GM21723 (cell line): ENCODE results near the gene CD68.
"Not testable (repeated sequence)": the region's sequence is repeated elsewhere in the genome, so short reads cannot be mapped to it uniquely, and the experiment has no call there.

Source experiments
- ATAC-seq: cut with Tn5 transposase; IDR thresholded peaks from one replicate; pipeline ENCODE4 v1.9.1; 2021; ENCODE audit warnings: mild to moderate bottlenecking, moderate library complexity; ENCODE audit not compliant: unreplicated experiment

CD68 gene

DNA sequence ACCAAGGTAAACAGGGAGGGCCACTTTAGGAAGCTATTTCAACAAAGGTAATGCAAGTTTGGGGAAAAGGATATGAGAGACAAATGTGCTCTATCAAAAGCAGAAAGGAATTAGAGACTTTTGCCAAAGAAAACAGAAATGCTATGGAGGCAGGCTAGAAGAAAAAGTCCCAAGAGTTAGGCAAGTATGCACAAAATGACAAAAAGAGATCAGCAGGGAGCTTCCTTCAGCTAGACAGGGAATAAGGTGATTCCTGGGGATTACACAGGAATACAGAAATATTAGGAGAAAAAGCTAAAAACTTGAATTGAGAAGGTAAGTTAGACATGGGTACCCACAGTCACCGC lies 32.8 kb downstream of the CD68 start:
- no peak for ATAC-seq

DNA sequence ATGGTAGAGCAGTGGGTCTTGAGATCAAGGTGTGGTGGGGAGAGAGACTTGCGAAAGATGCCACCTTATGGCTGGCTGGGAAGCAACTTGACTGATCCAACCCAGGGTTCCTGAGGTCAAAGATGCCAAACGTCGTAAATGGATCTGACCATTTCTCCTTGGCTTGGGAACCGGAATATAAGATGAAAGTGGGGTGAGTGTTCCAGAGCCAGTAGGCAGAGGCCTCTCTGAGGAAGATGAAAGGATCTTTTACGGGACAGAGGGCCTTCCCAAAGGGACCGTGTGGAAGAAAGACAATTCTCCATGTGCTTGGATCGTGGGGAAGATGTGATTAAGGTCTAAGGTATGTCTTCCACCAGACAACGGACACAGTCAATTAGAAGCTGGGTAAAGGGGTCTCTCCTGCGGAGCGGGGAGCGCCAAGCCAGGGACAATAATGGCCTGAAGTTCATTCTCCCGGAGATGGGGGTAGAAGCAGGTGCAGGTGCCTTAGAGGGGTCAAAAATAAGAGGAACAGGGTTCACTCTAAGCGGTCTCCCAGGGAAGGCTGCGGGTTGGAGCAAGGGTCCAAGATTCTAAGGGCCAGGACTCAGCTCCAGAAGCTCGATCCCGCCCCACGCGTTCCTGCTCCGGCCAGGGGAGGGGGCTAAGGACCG lies 34.5 kb downstream of the CD68 start:
- no peak for ATAC-seq

- ATAC-seq, result peak; percentile 81
Observed at GRCh38 chr17:7614425-7615264, 35.2 kb downstream of the CD68 start, which contains the start of gene FXR2. FXR2 (minus strand) TSS chr17:7614897; CDS start chr17:7614532, 365 bp downstream.

GRCh38 chr17:7615265-7615747 lies 35.9 kb downstream of the CD68 start:
- no peak for ATAC-seq

- no peak for ATAC-seq
Observed at GRCh38 chr17:7618608-7619007, 39.2 kb downstream of the CD68 start.

DNA sequence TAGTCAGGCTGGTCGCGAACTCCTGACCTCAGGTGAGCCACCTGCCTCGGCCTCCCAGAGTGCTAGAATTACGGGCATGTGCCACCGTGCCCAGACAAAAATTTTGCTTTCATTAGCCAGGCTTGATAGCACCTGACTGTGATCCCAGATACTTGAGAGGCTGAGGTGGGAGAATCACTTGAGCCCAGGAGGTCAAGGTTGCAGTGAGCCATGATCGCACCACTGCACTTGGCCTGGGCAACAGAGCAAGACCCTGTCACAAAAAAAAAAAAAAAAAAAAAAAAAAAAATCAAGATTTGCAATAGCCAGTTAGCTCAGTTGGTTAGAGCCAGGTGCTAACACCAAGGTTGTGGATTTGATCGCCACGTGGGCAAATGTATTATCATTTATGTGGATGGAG lies 41.4 kb downstream of the CD68 start:
- no peak for ATAC-seq

DNA sequence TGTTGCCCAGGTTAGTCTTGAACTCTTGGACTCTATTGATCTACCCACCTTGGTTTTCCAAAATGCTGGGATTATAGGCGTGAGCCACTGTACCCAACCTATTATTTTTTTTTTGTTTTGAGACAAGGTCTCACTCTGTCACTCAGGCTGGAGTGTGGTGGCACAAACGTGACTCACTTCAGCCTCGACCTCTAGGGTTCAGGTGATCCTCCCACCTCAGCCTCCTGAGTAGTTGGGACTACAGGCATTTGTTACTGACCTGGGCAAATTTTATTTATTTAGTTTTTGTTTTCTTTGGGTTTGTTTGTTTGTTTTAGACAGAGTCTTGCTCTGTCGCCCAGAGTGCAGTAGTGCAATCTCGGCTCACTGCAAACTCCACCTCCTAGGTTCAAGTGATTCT lies 44.2 kb downstream of the CD68 start:
- ATAC-seq, result no peak

- ATAC-seq, result not testable (repeated sequence)
Observed at GRCh38 chr17:7625749-7626148, 46.3 kb downstream of the CD68 start.

- ATAC-seq, result no peak
Observed at GRCh38 chr17:7626307-7626706, 46.9 kb downstream of the CD68 start.

GRCh38 chr17:7626956-7627249 lies 47.5 kb downstream of the CD68 start:
- no peak for ATAC-seq

GRCh38 chr17:7627250-7628121 lies 48.0 kb downstream of the CD68 start, which contains the start of gene SAT2:
SAT2 (minus strand) TSS chr17:7627821; CDS start chr17:7627635, 186 bp downstream.
- ATAC-seq, result peak; percentile 77

- ATAC-seq, result no peak
Observed at GRCh38 chr17:7629939-7630571, 50.6 kb downstream of the CD68 start, which contains the start of gene SHBG. SHBG (plus strand) TSS chr17:7630135; CDS start chr17:7630173, 38 bp downstream.
